Ishikawa (cell line): ENCODE data around the gene ESPNL.

Experiments
- CEBPB ChIP-seq: IDR thresholded peaks from 2 replicates; pipeline ENCODE4 v1.6.1; 2012
- CREB1 ChIP-seq: IDR thresholded peaks from 2 replicates; pipeline ENCODE4 v1.6.1; 2012; ENCODE audit warnings: low read depth
- EGR1 ChIP-seq: IDR thresholded peaks from 2 replicates; pipeline ENCODE4 v1.6.1; 2012
- EP300 ChIP-seq: IDR thresholded peaks from 2 replicates; pipeline ENCODE4 v1.6.1; 2012; ENCODE audit warnings: borderline replicate concordance
- FOXM1 ChIP-seq: IDR thresholded peaks from 2 replicates; pipeline ENCODE4 v1.6.1; 2012; ENCODE audit warnings: low read depth, borderline replicate concordance
- NFIC ChIP-seq: IDR thresholded peaks from 2 replicates; pipeline ENCODE4 v1.6.1; 2012
- RAD21 ChIP-seq: IDR thresholded peaks from 2 replicates; pipeline ENCODE4 v1.6.1; 2012; ENCODE audit warnings: low read depth
- REST ChIP-seq: IDR thresholded peaks from 2 replicates; pipeline ENCODE4 v1.6.1; 2012; ENCODE audit warnings: low read depth, mild to moderate bottlenecking
- TAF1 ChIP-seq: IDR thresholded peaks from 2 replicates; pipeline ENCODE4 v1.6.1; 2012; ENCODE audit warnings: low read depth, mild to moderate bottlenecking
- TCF12 ChIP-seq: IDR thresholded peaks from 2 replicates; pipeline ENCODE4 v1.6.1; 2012; ENCODE audit warnings: low read depth
- TEAD4 ChIP-seq: IDR thresholded peaks from 2 replicates; pipeline ENCODE4 v1.6.1; 2012
- USF1 ChIP-seq: IDR thresholded peaks from 2 replicates; pipeline ENCODE4 v1.6.1; 2012
- YY1 ChIP-seq: IDR thresholded peaks from 2 replicates; pipeline ENCODE4 v1.6.1; 2012; ENCODE audit warnings: low read depth
- ZBTB7A ChIP-seq: IDR thresholded peaks from 2 replicates; pipeline ENCODE4 v1.6.1; 2012; ENCODE audit warnings: low read depth
- TF ChIP-seq, protein P1 (sequence below): IDR thresholded peaks from 2 replicates; pipeline ENCODE4 v1.6.1; 2012

ESPNL gene

DNA sequence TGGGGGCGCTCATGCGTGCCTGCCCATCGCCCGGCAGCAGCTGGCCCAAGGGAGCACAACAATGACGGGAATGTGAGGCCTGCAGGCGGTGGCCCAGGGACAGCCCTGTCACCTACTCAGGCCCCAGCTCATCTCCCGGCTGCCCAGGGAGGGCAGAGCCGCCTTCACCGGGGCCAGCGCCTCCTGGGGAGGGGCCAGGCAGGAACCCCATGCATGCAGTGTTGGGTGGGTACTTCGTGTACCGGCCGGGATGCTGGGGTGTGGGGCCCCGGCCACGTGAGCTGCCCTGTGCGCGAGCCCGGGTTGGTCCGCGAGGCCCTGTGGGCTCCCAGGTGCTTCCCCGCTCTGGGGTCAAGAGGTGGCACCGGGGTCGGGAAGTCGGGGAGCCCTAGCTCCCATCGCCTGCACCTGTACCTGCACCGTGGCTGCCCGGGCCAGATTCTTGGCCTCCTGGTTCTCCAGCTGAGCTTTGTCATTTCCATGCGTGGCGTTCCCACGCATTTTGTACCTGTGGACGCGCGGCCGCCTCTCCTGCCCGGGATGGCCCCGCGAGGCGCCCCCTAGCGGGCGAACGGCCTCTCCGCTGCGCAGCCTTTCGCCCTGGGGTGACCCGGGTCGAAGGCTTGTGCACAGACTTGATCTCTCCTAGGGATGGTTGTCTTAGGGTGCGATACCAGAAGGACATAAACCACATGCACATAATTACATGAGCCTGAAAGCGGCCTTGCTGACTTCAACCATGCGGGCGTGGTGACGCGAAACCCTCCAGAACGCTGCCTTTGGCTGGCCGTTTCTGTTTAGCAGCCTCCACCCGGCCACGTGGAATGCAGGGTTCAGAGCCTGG, 39.3 kb downstream of the ESPNL start:
- TF ChIP-seq, protein P1, sequence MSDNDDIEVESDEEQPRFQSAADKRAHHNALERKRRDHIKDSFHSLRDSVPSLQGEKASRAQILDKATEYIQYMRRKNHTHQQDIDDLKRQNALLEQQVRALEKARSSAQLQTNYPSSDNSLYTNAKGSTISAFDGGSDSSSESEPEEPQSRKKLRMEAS: no peak; the same call in 1 of the 2 replicates
- TF ChIP-seq TAF1: no peak
- peak; percentile 71 for TF ChIP-seq TEAD4
- TF ChIP-seq REST: no peak
- peak; percentile 59 for TF ChIP-seq TCF12

GRCh38 chr2:238140040-238140439, 39.9 kb downstream of the ESPNL start:
- TF ChIP-seq CREB1 (no peak), ZBTB7A (no peak), NFIC (no peak), TEAD4 (no peak), TAF1 (no peak), TCF12 (no peak), EP300 (no peak), EGR1 (no peak), USF1 (no peak)

DNA sequence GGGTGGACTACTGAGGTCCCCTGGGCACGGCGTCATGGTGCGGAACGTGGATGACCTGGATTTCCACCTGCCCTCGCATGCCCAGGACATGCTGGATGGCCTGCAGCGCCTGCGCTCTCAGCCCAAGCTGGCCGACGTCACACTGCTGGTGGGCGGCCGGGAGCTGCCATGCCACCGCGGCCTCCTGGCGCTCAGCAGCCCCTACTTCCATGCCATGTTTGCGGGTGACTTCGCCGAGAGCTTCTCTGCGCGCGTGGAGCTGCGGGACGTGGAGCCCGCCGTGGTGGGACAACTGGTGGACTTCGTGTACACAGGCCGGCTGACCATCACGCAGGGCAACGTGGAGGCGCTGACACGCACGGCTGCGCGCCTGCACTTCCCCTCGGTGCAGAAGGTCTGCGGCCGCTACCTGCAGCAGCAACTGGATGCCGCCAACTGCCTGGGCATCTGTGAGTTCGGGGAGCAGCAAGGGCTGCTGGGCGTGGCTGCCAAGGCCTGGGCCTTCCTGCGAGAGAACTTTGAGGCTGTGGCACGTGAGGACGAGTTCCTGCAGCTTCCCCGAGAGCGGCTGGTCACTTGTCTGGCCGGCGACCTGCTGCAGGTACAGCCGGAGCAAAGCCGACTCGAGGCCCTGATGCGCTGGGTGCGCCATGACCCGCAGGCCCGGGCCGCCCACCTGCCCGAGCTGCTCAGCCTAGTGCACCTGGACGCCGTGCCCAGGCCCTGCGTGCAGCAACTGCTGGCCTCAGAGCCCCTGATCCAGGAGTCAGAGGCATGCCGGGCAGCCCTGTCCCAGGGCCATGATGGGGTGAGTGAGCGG, 40.8 kb downstream of the ESPNL start:
- TF ChIP-seq ZBTB7A (0 out of 2 replicates have a peak, but pooled peaks have one; percentile 14), CREB1 (no peak), TCF12 (no peak), TEAD4 (no peak), USF1 (no peak), NFIC (no peak), RAD21 (no peak)

- TF ChIP-seq, protein P1: peak; percentile 83
- TF ChIP-seq RAD21 (peak; percentile 10; the same call in 1 of the 2 replicates), CEBPB (no peak), EGR1 (no peak), USF1 (no peak; the same call in 1 of the 2 replicates), REST (no peak), TAF1 (no peak), EP300 (peak; percentile 87), ZBTB7A (peak; percentile 35; the same call in 1 of the 2 replicates), TCF12 (peak; percentile 91), YY1 (peak; percentile 65), TEAD4 (peak; percentile 70; the same call in 1 of the 2 replicates), FOXM1 (no peak; the same call in 1 of the 2 replicates), CREB1 (no peak), NFIC (peak; percentile 99)
Observed at GRCh38 chr2:238141541-238142318, 41.6 kb downstream of the ESPNL start.
